Right atrium auricular region (tissue), 2 donors: Measurements from ENCODE around the gene SOHLH1. TPM values are rescaled to one million over a fixed set of nuclear protein-coding genes. Genes with fewer than 3 reads are reported as not detected.

Source experiments
- DNase-seq: peaks from one replicate; pipeline ENCODE4 v3.0.0-alpha.2; 2019; ENCODE audit warnings: low spot score
- H3K27ac ChIP-seq, 2 donors: fragments of 200-600 bp; sonication (generic); 1 replicate in 1 of 2; 2 replicates in 1 of 2; pipeline ENCODE4 v1.5.1; 2016 to 2019
- H3K27me3 ChIP-seq, 2 donors: fragments of 200-600 bp; sonication (generic); one replicate each; pipeline versions ENCODE4 v1.5.1 to v1.6.0; 2017 to 2019
- H3K36me3 ChIP-seq: fragments of 200-600 bp; sonication (generic); one replicate; pipeline ENCODE4 v1.5.1; 2016
- H3K4me1 ChIP-seq, 2 donors: fragments of 200-600 bp; sonication (generic); one replicate each; pipeline versions ENCODE4 v1.5.1 to v1.6.0; 2017 to 2019
- H3K4me3 ChIP-seq, 2 donors: fragments of 200-600 bp; sonication (generic); 1 replicate in 1 of 2; 2 replicates in 1 of 2; pipeline ENCODE4 v1.5.1; 2017 to 2019; ENCODE audit warnings: mild to moderate bottlenecking in 1 of 2, moderate library complexity in 1 of 2
- H3K9me3 ChIP-seq, 2 donors: fragments of 200-600 bp; sonication (generic); one replicate each; pipeline ENCODE4 v1.5.1; 2019
- total RNA-seq, 2 donors: library from RNA; depleted of rRNA; stranded (reverse); fragments of >200 nt; gene quantifications; one replicate each; pipeline ENCODE4 v1.1.0, GENCODE V29; 2016
- TF ChIP-seq, protein P1 (sequence below), 2 donors: fragments of 200-600 bp; sonication (generic); IDR thresholded peaks; one replicate each; pipeline ENCODE4 v1.5.1; 2019; ENCODE audit warnings: antibody characterized with exemption in 2 of 2

SOHLH1 gene
- total RNA-seq, 2 donors from 2014 or later = not detected

DNA sequence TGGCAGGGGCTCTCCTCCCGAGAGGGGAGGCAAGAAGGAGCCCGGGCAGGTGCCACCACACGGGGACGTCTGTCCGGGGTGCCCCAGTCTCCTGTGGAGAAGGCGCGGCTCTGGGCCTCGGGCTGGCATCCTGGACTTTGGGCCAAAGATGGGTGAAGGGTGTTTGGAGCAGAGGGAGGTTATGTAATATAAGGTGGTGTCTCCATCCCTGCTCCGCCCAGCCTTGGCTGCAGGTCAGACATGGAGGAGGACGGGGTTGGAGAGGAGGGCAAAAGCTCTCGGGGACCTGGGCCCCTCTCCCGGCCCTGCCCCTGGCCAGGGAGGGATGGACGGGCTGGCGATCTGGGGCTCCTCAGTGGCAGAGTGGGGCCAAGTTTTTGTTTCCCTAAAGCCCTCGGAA lies 1.2 kb upstream of the SOHLH1 start:
- no peak overlapping the region for H3K4me3 ChIP-seq
- no peak for DNase-seq
- H3K27ac ChIP-seq = no peak overlapping the region
- peaks cover 0 to 15% of the 10 kb centered on the region in 2 donors for H3K4me1 ChIP-seq
- TF ChIP-seq, protein P1, sequence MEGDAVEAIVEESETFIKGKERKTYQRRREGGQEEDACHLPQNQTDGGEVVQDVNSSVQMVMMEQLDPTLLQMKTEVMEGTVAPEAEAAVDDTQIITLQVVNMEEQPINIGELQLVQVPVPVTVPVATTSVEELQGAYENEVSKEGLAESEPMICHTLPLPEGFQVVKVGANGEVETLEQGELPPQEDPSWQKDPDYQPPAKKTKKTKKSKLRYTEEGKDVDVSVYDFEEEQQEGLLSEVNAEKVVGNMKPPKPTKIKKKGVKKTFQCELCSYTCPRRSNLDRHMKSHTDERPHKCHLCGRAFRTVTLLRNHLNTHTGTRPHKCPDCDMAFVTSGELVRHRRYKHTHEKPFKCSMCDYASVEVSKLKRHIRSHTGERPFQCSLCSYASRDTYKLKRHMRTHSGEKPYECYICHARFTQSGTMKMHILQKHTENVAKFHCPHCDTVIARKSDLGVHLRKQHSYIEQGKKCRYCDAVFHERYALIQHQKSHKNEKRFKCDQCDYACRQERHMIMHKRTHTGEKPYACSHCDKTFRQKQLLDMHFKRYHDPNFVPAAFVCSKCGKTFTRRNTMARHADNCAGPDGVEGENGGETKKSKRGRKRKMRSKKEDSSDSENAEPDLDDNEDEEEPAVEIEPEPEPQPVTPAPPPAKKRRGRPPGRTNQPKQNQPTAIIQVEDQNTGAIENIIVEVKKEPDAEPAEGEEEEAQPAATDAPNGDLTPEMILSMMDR (IDR thresholded peaks at IDR 0.05) = no peak
- no peaks in the 10 kb centered on the region for H3K27me3 ChIP-seq
- no peaks in the 10 kb centered on the region for H3K36me3 ChIP-seq
- no peaks in the 10 kb centered on the region for H3K9me3 ChIP-seq

DNA sequence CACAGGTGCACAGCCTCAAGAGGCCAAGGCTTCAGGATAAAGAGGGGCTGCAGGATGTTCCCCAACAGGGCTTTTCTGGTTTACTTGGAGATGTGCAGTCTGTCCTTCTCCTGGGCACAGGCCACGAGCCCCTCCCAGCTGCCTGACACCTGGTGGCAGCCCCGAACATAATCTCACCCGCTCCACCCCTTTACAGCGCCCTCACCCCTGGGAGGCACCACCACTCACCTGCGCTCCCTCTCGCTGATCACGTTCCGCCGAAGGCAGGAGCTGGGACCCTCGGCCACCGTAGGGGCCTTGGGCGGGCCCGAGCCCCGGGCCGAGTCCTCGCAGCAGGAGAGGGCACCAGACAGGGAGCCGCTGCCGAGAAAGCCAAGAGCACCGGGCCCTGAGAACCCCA lies 514 bp downstream of the SOHLH1 start:
- TF ChIP-seq, protein P1 (IDR thresholded peaks at IDR 0.05) = no peak
- Histone ChIP-seq H3K4me3 (no peak overlapping the region), H3K36me3 (no peaks in the 10 kb centered on the region), H3K4me1 (peaks cover 0 to 15% of the 10 kb centered on the region in 2 donors), H3K27ac (no peak overlapping the region), H3K9me3 (no peaks in the 10 kb centered on the region), H3K27me3 (no peaks in the 10 kb centered on the region)
- DNase-seq = no peak

DNA sequence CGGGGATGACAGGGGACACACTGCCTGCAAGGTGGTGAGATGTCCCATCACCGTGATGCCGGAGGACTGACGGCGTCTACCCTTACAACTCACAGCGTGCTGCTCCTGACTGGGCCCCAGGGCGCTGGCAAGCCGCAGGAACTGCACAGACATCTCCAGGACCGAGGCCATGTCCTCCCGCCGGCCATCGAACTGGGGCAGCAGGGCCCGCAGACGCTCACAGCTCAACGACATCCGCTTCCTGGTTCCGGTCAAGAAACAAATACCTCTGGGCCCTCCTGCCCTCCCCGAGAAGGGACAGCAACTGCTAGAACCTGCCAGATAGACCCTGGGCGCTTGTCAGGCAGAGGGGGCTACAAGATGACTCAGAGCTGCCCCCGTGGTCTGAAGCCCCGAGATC lies 1.0 kb downstream of the SOHLH1 start:
- H3K4me3 ChIP-seq = no peak overlapping the region
- peaks cover 0 to 15% of the 10 kb centered on the region in 2 donors for H3K4me1 ChIP-seq
- no peak overlapping the region for H3K27ac ChIP-seq
- no peaks in the 10 kb centered on the region for H3K36me3 ChIP-seq
- TF ChIP-seq, protein P1 (IDR thresholded peaks at IDR 0.05) = no peak
- H3K27me3 ChIP-seq = no peaks in the 10 kb centered on the region
- H3K9me3 ChIP-seq = no peaks in the 10 kb centered on the region
- no peak for DNase-seq

DNA sequence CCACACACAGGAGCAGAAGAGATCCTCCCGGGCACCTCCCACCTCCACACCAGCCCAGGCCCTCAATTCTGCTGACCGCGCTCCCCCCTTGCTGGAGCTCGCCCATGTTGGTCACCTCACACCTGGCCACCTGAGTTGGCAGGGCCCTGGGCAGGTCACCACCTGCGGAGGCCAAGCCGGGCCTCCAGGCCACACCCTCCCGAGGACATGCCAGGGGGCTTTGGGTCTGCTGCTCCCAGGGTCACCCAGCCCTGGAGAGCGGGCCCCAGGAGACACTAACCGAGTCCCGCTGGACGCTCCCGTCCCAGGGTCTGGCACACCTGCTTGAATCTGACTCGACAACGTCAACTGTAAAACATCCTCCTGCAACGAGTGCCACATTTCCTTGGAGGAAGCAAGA lies 2.1 kb downstream of the SOHLH1 start:
- no peaks in the 10 kb centered on the region for H3K9me3 ChIP-seq
- no peak overlapping the region for H3K4me3 ChIP-seq
- no peaks in the 10 kb centered on the region for H3K36me3 ChIP-seq
- no peaks in the 10 kb centered on the region for H3K27me3 ChIP-seq
- no peak for DNase-seq
- peaks cover 0 to 10% of the 10 kb centered on the region in 2 donors for H3K4me1 ChIP-seq
- TF ChIP-seq, protein P1 (IDR thresholded peaks at IDR 0.05) = no peak
- no peak overlapping the region for H3K27ac ChIP-seq

DNA sequence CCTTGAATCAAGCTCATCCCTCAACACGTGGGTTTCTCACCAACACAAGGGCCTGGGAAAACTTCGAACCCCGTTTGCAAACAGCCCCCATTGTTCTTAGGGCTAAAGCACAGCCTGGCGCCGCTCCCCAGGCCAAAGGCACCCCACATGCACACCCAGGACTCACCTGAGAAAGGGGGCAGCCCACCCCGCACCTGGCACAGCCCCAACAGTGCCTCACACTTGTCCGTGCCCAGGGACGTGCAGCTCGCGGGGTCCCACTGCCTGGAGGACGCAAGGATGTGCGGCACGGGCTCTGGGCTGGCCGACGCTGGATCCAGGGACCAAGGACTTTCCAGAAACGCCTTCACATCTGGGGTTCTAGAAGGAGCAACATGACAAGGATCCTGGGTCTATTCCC lies 2.8 kb downstream of the SOHLH1 start:
- no peak for DNase-seq
- Histone ChIP-seq H3K9me3 (no peaks in the 10 kb centered on the region), H3K27ac (no peak overlapping the region), H3K36me3 (no peaks in the 10 kb centered on the region), H3K4me1 (peaks cover 0 to 2% of the 10 kb centered on the region in 2 donors), H3K27me3 (no peaks in the 10 kb centered on the region), H3K4me3 (no peak overlapping the region)
- TF ChIP-seq, protein P1 (IDR thresholded peaks at IDR 0.05) = no peak

DNA sequence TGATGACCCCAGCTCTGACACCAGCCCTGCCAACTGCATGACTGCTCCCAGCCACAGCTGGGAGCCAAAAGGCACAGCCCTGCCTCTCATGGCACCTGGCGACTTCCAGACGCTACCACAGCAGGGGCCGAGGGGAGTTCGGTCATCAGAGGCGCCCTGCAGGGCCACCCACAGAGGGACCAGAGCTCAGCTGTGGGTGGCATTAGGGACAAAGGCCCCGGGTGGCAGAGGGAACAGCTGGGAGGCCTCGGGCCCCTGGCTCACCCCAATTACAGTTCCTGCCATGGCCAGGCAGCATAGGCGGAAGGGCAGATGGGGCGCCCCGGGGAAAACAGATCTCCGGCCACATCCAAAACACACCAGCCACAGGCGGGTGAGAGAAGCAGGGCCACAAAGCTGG lies 3.6 kb downstream of the SOHLH1 start:
- H3K4me3 ChIP-seq = no peak overlapping the region
- no peaks in the 10 kb centered on the region for H3K4me1 ChIP-seq
- TF ChIP-seq, protein P1 (IDR thresholded peaks at IDR 0.05) = no peak
- H3K27ac ChIP-seq = no peak overlapping the region
- no peaks in the 10 kb centered on the region for H3K27me3 ChIP-seq
- H3K9me3 ChIP-seq = no peaks in the 10 kb centered on the region
- no peaks in the 10 kb centered on the region for H3K36me3 ChIP-seq
- no peak for DNase-seq
